Dedifferentiated amniotic fluid mesenchymal stem cell (primary cell): ENCODE data around the gene VWA5B2.

Experiments
- DNase-seq: peaks from one replicate; pipeline ENCODE4 v3.0.0-alpha.2; 2016; ENCODE audit errors: extremely low spot score

VWA5B2 gene

DNA sequence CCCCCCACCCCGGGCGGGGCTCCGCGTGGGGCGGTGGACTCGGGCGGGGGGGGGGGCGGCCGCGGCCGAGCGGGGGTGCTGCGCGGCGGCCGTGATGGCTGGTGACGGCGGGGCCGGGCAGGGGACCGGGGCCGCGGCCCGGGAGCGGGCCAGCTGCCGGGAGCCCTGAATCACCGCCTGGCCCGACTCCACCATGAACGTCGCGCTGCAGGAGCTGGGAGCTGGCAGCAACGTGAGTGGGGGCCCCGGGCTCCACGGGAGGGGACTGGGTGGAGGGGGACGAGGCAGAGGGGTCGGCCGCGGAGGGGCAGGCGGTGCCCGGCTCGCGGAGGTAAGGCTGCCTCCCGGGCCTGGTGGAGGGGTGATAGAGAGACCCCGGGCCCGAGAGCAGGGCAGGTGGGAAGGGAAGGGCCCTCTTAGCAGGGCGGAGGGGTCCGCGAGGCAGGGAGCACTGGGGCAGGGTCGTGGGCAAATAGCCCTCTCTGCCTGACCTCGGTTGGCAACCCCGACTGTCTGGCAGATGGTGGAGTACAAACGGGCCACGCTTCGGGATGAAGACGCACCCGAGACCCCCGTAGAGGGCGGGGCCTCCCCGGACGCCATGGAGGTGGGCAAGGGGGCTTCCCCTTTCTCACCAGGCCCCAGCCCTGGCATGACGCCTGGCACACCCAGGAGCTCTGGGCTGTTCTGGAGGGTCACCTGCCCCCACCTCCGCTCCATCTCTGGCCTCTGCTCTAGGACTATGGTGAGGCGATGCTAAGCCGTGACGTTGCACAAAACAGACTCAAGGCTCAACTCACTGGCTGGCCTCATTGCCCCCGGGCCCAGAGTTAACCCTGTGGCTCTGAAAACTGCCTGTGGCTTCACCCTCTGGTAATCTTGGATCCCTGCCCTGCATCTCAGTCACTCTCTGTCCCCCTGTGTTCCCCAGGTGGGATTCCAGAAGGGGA is 46.9 kb downstream of the VWA5B2 start, which contains the start of gene ECE2:
TSS of gene ECE2 (plus strand) at position 62 of the 950 bp plus-strand sequence. CDS start at position 194, 132 bp downstream.
- no peak for DNase-seq

DNA sequence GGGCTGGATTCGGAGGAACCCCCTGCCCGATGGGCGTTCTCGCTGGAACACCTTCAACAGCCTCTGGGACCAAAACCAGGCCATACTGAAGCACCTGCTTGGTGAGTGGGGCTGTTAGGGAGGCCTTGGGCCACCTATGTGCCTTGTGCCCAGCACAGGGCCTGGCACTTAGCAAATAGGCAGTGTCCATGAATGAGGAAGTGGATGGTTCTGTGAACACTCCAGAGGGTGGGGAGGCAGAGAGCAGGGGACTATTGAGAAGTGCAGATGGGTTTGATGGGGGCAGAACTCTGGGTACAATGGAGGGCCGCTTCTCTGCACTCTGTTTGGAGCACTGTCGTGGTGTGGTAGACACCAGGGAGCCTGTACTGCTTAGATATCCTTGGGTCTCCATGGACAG is 48.0 kb downstream of the VWA5B2 start:
- DNase-seq = no peak

DNA sequence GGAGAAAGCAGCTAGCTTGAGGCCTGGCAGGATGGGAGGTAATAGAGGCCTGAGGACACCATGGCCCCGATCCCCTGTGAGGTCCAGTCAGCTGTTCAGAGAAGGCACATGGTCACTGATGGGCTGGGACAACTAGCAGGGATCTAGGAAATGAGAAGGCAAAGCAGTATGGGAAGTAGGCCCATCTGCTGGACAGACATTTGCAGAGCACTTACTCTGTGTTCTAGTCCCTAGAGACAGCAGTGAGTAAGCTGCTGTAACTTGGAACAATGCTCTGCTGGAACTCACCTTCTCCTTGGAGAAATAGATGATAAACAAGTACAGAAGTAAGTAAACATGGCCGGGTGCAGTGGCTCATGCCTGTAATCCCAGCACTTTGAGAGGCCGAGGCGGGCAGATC is 53.6 kb downstream of the VWA5B2 start:
- DNase-seq = no peak

DNA sequence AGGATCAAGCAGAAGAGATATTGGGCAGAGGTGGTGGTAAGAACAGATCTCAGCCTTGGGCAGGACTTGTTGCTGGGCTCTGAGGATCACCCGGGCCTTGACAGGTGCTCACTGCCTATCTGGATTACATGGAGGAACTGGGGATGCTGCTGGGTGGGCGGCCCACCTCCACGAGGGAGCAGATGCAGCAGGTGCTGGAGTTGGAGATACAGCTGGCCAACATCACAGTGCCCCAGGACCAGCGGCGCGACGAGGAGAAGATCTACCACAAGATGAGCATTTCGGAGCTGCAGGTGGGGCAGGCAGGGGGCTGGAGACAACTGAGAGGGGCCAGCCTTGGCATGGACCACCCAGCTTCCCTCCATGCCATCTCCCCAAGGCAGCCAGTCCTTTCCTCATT is 54.3 kb downstream of the VWA5B2 start:
- no peak for DNase-seq

DNA sequence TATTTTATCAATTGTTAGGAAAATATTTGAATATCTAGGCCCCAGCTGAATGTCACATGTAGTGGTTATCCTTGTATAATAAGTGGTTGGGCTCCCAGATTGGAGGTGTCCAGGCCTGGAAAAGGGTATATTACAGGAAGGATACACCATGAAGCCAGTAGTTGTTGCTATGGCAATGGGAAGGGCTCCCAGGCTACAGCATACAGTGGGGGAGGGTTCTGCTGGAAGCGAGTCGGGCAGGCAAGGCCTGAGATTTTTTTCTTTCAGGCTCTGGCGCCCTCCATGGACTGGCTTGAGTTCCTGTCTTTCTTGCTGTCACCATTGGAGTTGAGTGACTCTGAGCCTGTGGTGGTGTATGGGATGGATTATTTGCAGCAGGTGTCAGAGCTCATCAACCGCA is 55.3 kb downstream of the VWA5B2 start:
- peak; percentile 54 for DNase-seq

DNA sequence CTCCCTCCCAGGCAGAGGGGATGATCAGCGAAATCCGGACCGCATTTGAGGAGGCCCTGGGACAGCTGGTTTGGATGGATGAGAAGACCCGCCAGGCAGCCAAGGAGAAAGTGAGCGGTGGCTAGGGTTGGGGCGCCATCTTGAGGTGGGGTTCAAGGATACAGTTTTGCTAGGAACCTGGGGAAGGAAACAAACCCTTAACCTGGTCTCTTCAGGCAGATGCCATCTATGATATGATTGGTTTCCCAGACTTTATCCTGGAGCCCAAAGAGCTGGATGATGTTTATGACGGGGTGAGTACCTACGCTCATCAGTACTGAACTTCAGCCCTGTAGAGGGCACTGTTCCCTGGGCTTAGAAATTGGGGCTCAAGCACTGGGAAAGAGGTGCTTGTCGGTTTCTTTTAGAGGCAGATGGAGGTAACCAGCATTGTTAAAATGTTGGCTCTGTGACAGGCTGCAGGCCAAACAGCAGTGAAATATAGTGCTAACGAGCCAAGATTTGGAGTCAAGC is 60.1 kb downstream of the VWA5B2 start:
- DNase-seq = peak; percentile 36

DNA sequence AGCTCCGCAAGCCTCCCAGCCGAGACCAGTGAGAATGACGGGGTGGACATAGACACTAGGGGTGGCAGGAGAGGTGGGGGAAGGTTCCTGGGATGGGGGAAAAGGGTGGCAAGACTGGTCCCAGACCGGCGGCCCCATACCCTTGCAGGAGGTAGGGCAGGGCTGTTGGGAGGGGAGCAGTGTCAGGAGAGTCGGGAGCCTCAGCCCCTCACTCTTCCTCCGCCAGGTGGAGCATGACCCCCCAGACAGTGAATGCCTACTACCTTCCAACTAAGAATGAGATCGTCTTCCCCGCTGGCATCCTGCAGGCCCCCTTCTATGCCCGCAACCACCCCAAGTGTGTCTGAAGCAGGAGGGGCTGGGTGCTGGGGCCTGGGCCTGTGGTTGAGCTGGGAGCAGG is 60.9 kb downstream of the VWA5B2 start:
- DNase-seq = no peak

DNA sequence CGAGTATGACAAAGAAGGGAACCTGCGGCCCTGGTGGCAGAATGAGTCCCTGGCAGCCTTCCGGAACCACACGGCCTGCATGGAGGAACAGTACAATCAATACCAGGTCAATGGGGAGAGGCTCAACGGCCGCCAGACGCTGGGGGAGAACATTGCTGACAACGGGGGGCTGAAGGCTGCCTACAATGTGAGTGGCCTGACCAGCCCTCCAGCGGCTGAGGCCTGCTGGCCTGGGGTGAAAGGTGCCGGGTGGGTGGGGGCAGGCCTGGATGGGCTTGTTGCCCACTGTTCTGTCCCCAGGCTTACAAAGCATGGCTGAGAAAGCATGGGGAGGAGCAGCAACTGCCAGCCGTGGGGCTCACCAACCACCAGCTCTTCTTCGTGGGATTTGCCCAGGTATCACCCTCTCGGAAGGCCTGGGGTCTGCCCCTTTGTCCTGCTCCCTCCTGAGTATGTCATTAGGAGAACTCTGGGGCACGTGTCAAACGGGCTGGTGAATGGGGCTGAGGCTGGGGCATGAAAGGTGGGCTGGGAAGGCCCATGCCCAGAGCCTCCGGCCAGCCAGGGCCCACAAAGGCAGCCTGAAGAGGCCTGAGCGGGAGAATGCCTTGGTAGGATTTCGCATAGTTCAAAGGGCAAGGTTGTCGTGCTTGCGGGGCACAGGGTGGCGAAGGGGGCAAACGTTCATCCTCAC is 61.8 kb downstream of the VWA5B2 start:
- DNase-seq = no peak
